A549 treated with Mapracorat at 1 μM for 4 hours (cell line): ENCODE measurements around the gene BANF1. TPM values are rescaled to one million over a fixed set of nuclear protein-coding genes. Genes with fewer than 3 reads are reported as not detected.

ENCODE experiments used
- total RNA-seq: library from RNA; stranded (reverse); fragments of 200-300 nt; extraction: Qiagen RNA extraction; gene quantifications from 5 replicates; pipeline ENCODE4 v1.2.3, GENCODE V29; 2022

BANF1 gene, protein sequence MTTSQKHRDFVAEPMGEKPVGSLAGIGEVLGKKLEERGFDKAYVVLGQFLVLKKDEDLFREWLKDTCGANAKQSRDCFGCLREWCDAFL
- total RNA-seq: 377 to 509 TPM (median 484 TPM) in 5 replicates

DNA sequence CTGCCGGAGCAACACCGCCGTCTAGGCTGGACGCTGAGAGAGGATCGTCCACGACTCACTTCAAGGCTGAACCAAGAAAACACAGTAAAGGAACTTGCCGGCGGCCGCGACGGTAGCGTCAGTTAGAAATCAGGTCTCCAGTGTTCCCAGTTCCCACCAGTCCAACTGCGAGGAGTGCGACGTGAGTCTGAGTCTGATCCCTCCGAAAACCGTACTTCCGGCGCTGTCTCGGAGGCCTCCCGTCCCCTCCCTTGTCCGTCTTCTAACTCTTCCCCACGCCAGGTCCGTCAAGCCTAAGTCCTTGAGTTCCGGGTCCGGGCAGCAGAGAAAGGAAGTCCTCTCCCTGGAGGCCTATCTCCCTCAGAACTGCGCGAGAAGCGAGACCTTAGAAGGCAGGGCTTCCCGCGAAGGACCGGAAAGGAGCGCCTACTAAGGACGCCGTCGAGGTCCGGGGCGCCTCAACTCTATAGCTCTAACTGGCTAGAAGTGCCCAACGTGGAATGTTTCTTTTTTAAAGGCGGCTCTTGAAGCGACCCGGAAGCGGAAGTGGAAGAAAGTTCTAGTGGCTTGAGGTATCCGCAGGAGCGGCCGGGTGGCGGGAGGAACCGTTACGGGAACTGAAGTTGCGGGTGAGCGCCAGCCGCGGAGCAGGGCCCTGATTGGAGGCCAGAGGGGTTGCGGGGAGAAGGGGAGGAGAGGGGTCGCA, at the start of gene BANF1, which contains the start of gene EIF1AD:
TSS of gene BANF1 (plus strand) at position 562 of the 706 bp plus-strand sequence. CDS start 748 bp downstream, outside the sequence.
TSS of gene EIF1AD (minus strand) at position 216 of the 706 bp plus-strand sequence. CDS start 1,768 bp downstream, outside the sequence.

DNA sequence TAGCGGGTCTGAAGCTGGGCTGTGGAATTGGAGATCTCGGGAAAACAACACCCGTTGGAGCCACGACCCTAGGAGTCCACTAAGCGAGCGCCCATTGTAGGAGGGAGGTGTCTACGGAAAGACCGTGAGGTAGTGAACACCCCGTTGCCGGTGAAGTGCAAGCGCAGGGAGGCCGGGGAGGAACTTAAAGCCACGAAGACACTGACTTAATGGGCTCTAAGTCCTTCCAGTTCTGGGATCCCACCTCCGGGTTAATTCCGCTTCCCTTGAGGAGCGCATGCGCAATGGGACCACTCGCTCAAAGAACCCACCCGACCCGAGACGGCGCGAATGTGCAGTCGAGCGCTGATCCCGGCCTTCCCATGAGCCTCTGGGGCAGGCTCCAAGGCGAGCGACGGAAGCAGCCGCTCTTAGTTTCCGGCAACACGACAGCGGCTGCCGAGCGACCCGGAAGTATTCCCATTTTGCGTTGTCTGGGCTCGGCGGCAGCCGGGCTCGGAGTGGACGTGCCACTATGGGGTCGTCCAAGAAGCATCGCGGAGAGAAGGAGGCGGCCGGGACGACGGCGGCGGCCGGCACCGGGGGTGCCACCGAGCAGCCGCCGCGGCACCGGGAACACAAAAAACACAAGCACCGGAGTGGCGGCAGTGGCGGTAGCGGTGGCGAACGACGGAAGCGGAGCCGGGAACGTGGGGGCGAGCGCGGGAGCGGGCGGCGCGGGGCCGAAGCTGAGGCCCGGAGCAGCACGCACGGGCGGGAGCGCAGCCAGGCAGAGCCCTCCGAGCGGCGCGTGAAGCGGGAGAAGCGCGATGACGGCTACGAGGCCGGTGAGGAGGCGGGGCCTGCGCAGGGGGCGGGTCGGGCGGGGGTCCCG, 40.8 kb upstream of the BANF1 start, which contains the start of gene SART1:
TSS of gene SART1 (plus strand) at position 468 of the 874 bp plus-strand sequence. CDS start at position 515, 47 bp downstream.

DNA sequence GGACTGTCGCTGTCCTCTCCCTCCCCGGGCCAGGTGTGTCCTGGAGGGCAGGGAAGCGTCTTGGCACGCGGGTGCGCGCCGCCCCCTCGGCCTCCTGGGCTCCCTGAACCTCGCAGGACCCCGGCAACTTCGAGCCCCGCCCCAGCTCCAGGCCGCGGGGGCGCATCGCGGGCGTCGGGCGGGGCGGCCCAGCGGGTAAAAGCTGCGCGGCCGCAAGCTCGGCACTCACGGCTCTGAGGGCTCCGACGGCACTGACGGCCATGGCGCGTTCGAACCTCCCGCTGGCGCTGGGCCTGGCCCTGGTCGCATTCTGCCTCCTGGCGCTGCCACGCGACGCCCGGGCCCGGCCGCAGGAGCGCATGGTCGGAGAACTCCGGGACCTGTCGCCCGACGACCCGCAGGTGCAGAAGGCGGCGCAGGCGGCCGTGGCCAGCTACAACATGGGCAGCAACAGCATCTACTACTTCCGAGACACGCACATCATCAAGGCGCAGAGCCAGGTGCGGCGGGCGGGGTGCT, 9.5 kb downstream of the BANF1 start, which contains the start of gene CST6:
TSS of gene CST6 (plus strand) at position 224 of the 519 bp plus-strand sequence. CDS start at position 261, 37 bp downstream.

DNA sequence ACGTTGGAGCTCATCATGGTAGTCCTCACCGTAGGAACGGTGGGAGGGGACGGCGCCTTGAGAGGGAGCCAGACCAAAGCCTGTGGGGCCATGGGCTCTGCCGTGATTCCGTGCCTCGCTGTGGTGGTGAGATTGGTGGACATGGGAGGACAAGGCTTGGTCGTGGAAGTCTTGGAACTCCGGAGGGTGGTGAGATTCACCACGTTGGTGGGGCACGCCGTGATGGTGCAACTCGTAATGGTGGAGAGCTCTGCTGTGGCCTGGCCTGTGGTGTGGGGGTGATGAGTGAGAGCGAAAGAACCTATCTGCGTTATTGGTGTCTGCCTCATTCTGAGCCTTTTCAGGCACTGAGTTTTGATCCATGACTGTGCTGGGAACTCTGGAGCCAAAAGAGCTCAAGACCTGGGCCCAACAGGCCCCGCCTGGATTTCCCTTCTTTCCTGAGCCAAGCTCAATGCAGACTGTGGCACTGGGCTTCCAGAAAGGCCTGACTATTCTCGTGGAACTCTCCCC, 23.8 kb downstream of the BANF1 start, which contains the start of gene CATSPER1:
TSS of gene CATSPER1 (minus strand) at position 463 of the 513 bp plus-strand sequence. CDS start at position 363, 100 bp downstream.

DNA sequence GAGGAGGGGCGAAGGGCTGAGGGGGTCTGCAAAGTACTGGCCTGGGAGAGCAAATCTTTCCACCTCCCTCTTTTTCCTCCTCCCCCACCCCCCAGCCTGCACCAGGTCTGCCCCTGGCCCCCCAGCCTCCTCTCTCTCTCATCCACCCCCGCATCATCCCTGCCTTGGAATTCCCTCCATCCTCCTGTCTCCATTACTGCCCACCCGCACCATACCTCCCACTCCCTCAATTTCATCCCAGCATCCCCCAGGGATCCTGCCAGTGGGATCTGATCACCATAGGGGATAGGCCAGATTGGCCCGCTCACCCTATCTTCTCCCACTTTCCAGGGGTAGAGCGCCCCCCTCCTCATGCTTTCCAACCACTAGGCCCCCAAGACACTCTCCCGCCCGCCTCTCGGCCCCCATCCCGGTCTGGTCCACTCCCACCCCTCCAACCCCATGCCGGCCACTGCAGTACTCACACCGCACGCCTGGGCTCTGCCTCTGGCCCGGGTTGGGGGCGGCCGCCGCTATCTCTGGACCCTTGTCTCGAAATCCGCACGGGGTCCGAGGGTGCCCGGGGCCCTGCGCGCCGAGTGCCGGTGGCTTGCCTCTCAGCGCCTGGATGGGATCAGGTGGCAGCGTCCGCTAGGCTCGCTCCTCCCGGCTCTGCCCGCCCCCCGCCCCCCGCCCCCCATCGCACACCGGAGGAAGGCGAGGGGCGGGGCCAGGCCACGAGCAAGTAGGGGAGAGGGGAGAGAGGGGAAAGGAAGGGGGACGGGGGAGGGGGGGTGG, 46.4 kb downstream of the BANF1 start, which contains the start of gene GAL3ST3:
TSS of gene GAL3ST3 (minus strand) at position 615 of the 777 bp plus-strand sequence. CDS start 3,746 bp downstream, outside the sequence.

DNA sequence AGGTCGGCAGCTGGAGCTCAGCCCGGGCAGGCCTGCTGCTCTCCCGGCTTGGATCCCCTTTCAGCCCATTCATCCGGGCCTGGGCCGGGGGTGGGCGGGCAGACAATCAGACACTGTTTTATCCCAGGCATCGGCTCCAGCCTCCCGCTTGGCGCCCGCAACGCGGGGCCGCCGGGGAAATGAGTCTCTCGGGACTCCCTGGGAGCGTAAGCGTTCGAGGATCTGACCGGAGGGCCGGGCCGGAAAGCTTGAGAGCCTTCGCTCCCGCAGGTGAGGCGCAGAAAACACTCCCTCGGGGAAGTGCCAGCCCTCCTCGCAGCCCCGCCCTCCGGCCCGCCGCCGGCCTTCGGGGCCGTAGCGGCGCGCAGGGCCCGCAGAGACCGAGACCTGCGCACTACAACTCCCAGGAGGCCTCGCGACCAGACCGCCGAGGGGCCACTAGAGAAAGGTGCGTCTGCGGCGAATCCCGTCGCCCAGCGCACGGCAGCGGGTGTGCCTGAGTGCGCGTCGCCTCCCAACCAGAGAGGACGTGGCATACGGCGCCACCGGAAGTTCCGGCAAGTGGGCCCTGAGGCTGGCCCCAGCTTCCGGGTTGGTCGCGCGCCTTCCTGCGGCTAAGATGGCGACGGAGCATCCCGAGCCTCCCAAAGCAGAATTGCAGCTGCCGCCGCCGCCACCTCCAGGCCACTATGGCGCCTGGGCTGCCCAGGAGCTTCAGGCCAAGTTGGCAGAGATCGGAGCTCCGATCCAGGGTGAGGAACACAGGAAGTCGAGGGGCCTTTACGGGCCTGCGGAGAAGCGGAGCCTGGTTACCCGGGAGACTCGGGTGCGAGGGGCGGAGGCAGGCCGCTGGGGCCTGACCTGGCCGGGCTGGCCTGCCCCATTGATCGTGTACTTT, 49.7 kb downstream of the BANF1 start, which contains the start of gene SF3B2:
TSS of gene SF3B2 (plus strand) at position 599 of the 898 bp plus-strand sequence. CDS start at position 620, 21 bp downstream.

Other genes with a start within 250 kb of the BANF1 start
- 7.6 to 12.1 TPM (median 12.1 TPM) in 5 replicates for gene AP5B1, start 221.5 kb upstream of the BANF1 start, total RNA-seq
- gene OVOL1, start 215.4 kb upstream of the BANF1 start, total RNA-seq: 0.07 to 0.08 TPM in 2 of 5 replicates, not detected in the others
- gene SNX32, start 168.5 kb upstream of the BANF1 start, total RNA-seq: 0.09 TPM in 1 of 5 replicates, not detected in the others
- gene CFL1, start 144.3 kb upstream of the BANF1 start, total RNA-seq: 2,078 to 2,355 TPM (median 2,242 TPM) in 5 replicates
- 26.7 to 36.3 TPM (median 33.7 TPM) in 5 replicates for gene MUS81, start 142.1 kb upstream of the BANF1 start, total RNA-seq
- gene EFEMP2, start 129.7 kb upstream of the BANF1 start, total RNA-seq: 0.52 to 1.2 TPM (median 0.99 TPM) in 5 replicates
- 0.11 TPM in 1 of 5 replicates, not detected in the others for gene CTSW, start 122.7 kb upstream of the BANF1 start, total RNA-seq
- gene FIBP, start 114.0 kb upstream of the BANF1 start, total RNA-seq: 73.6 to 86.8 TPM (median 84.7 TPM) in 5 replicates
- gene CCDC85B, start 111.8 kb upstream of the BANF1 start, total RNA-seq: 22.2 to 49.0 TPM (median 44.4 TPM) in 5 replicates
- gene FOSL1, start 102.1 kb upstream of the BANF1 start, total RNA-seq: 122 to 190 TPM (median 138 TPM) in 5 replicates
- 32.8 to 52.7 TPM (median 45.5 TPM) in 5 replicates for gene C11orf68, start 83.4 kb upstream of the BANF1 start, total RNA-seq
- 171 to 273 TPM (median 214 TPM) in 5 replicates for gene DRAP1, start 83.1 kb upstream of the BANF1 start, total RNA-seq
- not detected in 5 replicates for gene TSGA10IP, start 57.0 kb upstream of the BANF1 start, total RNA-seq
- 46.4 to 64.2 TPM (median 56.3 TPM) in 5 replicates for gene SART1, start 40.8 kb upstream of the BANF1 start, total RNA-seq
- gene EIF1AD, start 346 bp upstream of the BANF1 start, total RNA-seq: 38.1 to 40.8 TPM (median 39.6 TPM) in 5 replicates
- not detected in 5 replicates for gene CST6, start 9.5 kb downstream of the BANF1 start, total RNA-seq
- gene CATSPER1, start 24.0 kb downstream of the BANF1 start, total RNA-seq: 1.2 to 2.2 TPM (median 1.7 TPM) in 5 replicates
- gene GAL3ST3, start 46.7 kb downstream of the BANF1 start, total RNA-seq: not detected in 5 replicates
- gene SF3B2, start 49.9 kb downstream of the BANF1 start, total RNA-seq: 169 to 179 TPM (median 172 TPM) in 5 replicates
- gene PACS1, start 67.8 kb downstream of the BANF1 start, total RNA-seq: 58.3 to 88.8 TPM (median 77.4 TPM) in 5 replicates